GM21423 (cell line): ENCODE measurements around the gene MYRIP.

Experiments
- ATAC-seq: cut with Tn5 transposase; IDR thresholded peaks from one replicate; pipeline ENCODE4 v1.9.1; 2021; ENCODE audit warnings: mild to moderate bottlenecking, moderate library complexity; ENCODE audit not compliant: unreplicated experiment

Gene MYRIP

GRCh38 chr3:40216471-40216870, 407.1 kb downstream of the MYRIP start:
- no peak for ATAC-seq

- no peak for ATAC-seq
Observed at GRCh38 chr3:40223856-40224255, 414.4 kb downstream of the MYRIP start.

- no peak for ATAC-seq
Observed at GRCh38 chr3:40224796-40225515, 415.5 kb downstream of the MYRIP start.

- no peak for ATAC-seq
Observed at GRCh38 chr3:40226636-40227035, 417.2 kb downstream of the MYRIP start.

- no peak for ATAC-seq
Observed at GRCh38 chr3:40228792-40229350, 419.5 kb downstream of the MYRIP start.

- ATAC-seq = no peak
Observed at GRCh38 chr3:40229386-40229785, 420.0 kb downstream of the MYRIP start.

GRCh38 chr3:40229963-40230362, 420.6 kb downstream of the MYRIP start:
- ATAC-seq = no peak

GRCh38 chr3:40230382-40230781, 421.0 kb downstream of the MYRIP start:
- ATAC-seq = no peak

- no peak for ATAC-seq
Observed at GRCh38 chr3:40232626-40233025, 423.2 kb downstream of the MYRIP start.

- no peak for ATAC-seq
Observed at GRCh38 chr3:40237159-40237558, 427.8 kb downstream of the MYRIP start.

GRCh38 chr3:40237889-40238571, 428.6 kb downstream of the MYRIP start:
- ATAC-seq = no peak

GRCh38 chr3:40240921-40241320, 431.5 kb downstream of the MYRIP start:
- ATAC-seq = no peak

- ATAC-seq = no peak
Observed at GRCh38 chr3:40242216-40242615, 432.8 kb downstream of the MYRIP start.

- no peak for ATAC-seq
Observed at GRCh38 chr3:40242638-40243037, 433.2 kb downstream of the MYRIP start.

GRCh38 chr3:40243056-40243455, 433.6 kb downstream of the MYRIP start:
- no peak for ATAC-seq

- no peak for ATAC-seq
Observed at GRCh38 chr3:40247714-40248454, 438.5 kb downstream of the MYRIP start.

- no peak for ATAC-seq
Observed at GRCh38 chr3:40248591-40248990, 439.2 kb downstream of the MYRIP start.

- no peak for ATAC-seq
Observed at GRCh38 chr3:40249168-40249567, 439.8 kb downstream of the MYRIP start.

- ATAC-seq = no peak
Observed at GRCh38 chr3:40254491-40254890, 445.1 kb downstream of the MYRIP start.

GRCh38 chr3:40254891-40255290, 445.5 kb downstream of the MYRIP start:
- ATAC-seq = no peak

- ATAC-seq = no peak
Observed at GRCh38 chr3:40255532-40255931, 446.1 kb downstream of the MYRIP start.

GRCh38 chr3:40258064-40258463, 448.7 kb downstream of the MYRIP start:
- ATAC-seq = no peak
